Testis (tissue), 3 donors: ENCODE measurements around the gene GRID1. TPM values are rescaled to one million over a fixed set of nuclear protein-coding genes. Genes with fewer than 3 reads are reported as not detected.

Experiments
- DNase-seq: peaks from one replicate; pipeline ENCODE4 v3.0.0-alpha.2; 2019
- H3K27ac ChIP-seq, 2 donors: fragments of 200-600 bp; sonication (generic); one replicate each; pipeline ENCODE4 v1.5.1; 2019
- H3K27me3 ChIP-seq: fragments of 200-600 bp; sonication (generic); one replicate; pipeline ENCODE4 v1.5.1; 2019
- H3K36me3 ChIP-seq: fragments of 200-600 bp; sonication (generic); one replicate; pipeline ENCODE4 v1.5.1; 2017; ENCODE audit warnings: low read depth; ENCODE audit errors: missing control alignments
- H3K4me1 ChIP-seq: fragments of 200-600 bp; sonication (generic); one replicate; pipeline ENCODE4 v1.5.1; 2019
- H3K4me3 ChIP-seq, 2 donors: fragments of 200-600 bp; sonication (generic); one replicate each; pipeline ENCODE4 v1.5.1; 2017 to 2019
- H3K9me3 ChIP-seq: fragments of 200-600 bp; sonication (generic); one replicate; pipeline ENCODE4 v1.5.1; 2017
- POLR2A ChIP-seq: fragments of 450-650 bp; IDR thresholded peaks from one replicate; pipeline ENCODE4 v1.6.1; 2017; ENCODE audit warnings: antibody characterized with exemption, mild to moderate bottlenecking, moderate library complexity
- WGBS, 2 donors: methylation state at CpG; one replicate each; pipeline ENCODE4 v1.1.5; 2018; 5-methylcytosine and 5-hydroxymethylcytosine counted together
- intact Hi-C: fragments of 100-400 bp; cut with DNase I; formaldehyde crosslinking; loops from one replicate; pipeline ENCODE4 v1.15.1; 2023; ENCODE audit warnings: low total_unique reads
- polyA plus RNA-seq: library from polyadenylated mRNA; stranded (reverse); fragments of 350-450 nt; fragmentation: Illumina TruSeq; extraction: RNeasy Lipid Tissue Mini Kit (QIAGEN cat#74804); gene quantifications from one replicate; pipeline ENCODE4 v1.2.3, GENCODE V29; 2014; ENCODE audit warnings: low read depth, low replicate concordance; ENCODE audit not compliant: insufficient read depth
- total RNA-seq, 2 donors: library from RNA; depleted of rRNA; stranded (reverse); fragments of >200 nt; gene quantifications; one replicate each; pipeline ENCODE4 v1.2.3, GENCODE V29; 2016
- TF ChIP-seq, protein P1 (sequence below), 3 experiments: fragments of 450-650 bp in 2 of 3; fragments of 200-600 bp in 1 of 3; sonication (generic) in 1 of 3; IDR thresholded peaks; one replicate each; pipeline ENCODE4 v1.5.1; 2016 to 2019; ENCODE audit warnings: antibody characterized with exemption in 3 of 3, mild to moderate bottlenecking in 2 of 3, moderate library complexity in 1 of 3

The GRID1 gene
- total and polyA plus RNA-seq, 3 donors from 2014 or later = 7.4 to 16.7 (median 8.1) TPM

DNA sequence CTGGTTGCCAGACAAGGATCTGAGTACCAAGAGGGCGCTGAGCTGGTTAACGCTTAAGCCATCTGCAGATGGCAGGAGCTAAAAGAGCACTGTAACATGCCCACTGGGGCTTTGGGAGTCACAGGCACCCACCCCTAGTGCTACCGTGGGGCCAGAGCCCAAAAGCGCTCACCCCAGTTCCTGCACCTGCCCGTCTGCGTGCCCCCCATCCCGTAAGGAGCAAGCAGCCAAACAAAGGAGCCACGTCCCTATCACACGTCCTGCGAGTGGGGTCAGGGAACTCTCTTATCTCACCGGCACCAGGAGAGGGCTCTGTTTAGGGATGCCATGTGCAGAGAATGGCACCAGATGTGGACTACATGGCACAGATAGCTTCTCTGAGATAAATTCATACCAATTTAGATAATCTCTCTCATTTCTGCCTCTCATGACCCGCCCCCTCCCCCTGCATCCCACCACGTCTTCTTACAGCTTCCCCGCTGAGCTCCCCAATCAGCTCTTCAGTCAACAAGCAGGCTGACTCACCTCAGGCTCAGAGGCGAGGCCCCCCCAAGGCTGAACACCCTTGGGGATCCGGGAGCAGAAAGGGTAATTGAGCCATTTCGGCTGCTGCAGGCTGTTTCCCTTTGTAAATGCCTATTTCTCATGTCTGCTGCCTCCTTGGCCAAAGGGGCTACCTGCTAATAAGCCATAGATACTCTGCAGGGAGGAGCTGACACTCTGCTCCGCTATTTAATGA, 235.7 kb downstream of the GRID1 start:
- no peak for DNase-seq
- no peaks in the 10 kb centered on the region for H3K36me3 ChIP-seq
- H3K27me3 ChIP-seq = no peaks in the 10 kb centered on the region
- no peak overlapping the region for H3K27ac ChIP-seq
- WGBS, 2 donors = 90 to 93% methylated on average over 18 of the region's 18 CpGs
- H3K4me1 ChIP-seq = no peaks in the 10 kb centered on the region
- intact Hi-C loops = no loop called here
- TF ChIP-seq, protein P1, sequence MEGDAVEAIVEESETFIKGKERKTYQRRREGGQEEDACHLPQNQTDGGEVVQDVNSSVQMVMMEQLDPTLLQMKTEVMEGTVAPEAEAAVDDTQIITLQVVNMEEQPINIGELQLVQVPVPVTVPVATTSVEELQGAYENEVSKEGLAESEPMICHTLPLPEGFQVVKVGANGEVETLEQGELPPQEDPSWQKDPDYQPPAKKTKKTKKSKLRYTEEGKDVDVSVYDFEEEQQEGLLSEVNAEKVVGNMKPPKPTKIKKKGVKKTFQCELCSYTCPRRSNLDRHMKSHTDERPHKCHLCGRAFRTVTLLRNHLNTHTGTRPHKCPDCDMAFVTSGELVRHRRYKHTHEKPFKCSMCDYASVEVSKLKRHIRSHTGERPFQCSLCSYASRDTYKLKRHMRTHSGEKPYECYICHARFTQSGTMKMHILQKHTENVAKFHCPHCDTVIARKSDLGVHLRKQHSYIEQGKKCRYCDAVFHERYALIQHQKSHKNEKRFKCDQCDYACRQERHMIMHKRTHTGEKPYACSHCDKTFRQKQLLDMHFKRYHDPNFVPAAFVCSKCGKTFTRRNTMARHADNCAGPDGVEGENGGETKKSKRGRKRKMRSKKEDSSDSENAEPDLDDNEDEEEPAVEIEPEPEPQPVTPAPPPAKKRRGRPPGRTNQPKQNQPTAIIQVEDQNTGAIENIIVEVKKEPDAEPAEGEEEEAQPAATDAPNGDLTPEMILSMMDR (IDR thresholded peaks at IDR 0.05) = no peak
- TF ChIP-seq POLR2A = no peak
- H3K9me3 ChIP-seq = no peaks in the 10 kb centered on the region
- H3K4me3 ChIP-seq = no peak overlapping the region

- intact Hi-C loops = no loop called here
- TF ChIP-seq POLR2A = no peak
- TF ChIP-seq, protein P1 (IDR thresholded peaks at IDR 0.05) = no peak
- Histone ChIP-seq H3K27me3 (no peaks in the 10 kb centered on the region), H3K9me3 (no peaks in the 10 kb centered on the region), H3K4me1 (no peaks in the 10 kb centered on the region), H3K36me3 (no peaks in the 10 kb centered on the region), H3K27ac (no peak overlapping the region), H3K4me3 (no peak overlapping the region)
- DNase-seq = no peak
Measured at GRCh38 chr10:86130041-86130440, 236.6 kb downstream of the GRID1 start.

DNA sequence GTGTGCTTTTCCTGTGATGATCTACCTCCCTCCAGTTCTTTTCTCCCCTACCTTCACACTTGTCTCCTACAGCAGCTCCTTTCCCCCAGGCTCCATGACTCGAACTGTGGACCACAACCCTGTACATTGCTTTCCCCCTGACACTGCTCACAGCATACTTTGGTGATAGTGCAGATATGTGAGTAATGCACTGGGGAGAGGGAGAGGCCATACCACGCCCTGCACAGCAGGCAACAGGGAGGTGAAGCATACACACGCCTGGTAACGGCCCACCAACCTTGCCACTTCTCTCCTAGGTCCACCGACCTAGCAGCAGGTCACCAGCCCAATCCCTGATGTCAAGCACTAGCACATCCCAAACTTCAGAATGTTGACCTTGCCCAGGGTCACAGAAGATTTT, 238.2 kb downstream of the GRID1 start:
- intact Hi-C loops = no loop called here
- no peaks in the 10 kb centered on the region for H3K27me3 ChIP-seq
- TF ChIP-seq, protein P1 (IDR thresholded peaks at IDR 0.05) = no peak
- no peak for TF ChIP-seq POLR2A
- no peaks in the 10 kb centered on the region for H3K4me1 ChIP-seq
- no peak overlapping the region for H3K27ac ChIP-seq
- no peaks in the 10 kb centered on the region for H3K9me3 ChIP-seq
- no peak overlapping the region for H3K4me3 ChIP-seq
- WGBS, 2 donors = 80 to 89% methylated on average over 5 of the region's 5 CpGs
- H3K36me3 ChIP-seq = no peaks in the 10 kb centered on the region
- no peak for DNase-seq

GRCh38 chr10:86127274-86127819, 239.2 kb downstream of the GRID1 start:
- Histone ChIP-seq H3K27ac (no peak overlapping the region), H3K9me3 (no peaks in the 10 kb centered on the region), H3K27me3 (no peaks in the 10 kb centered on the region), H3K36me3 (no peaks in the 10 kb centered on the region), H3K4me1 (no peaks in the 10 kb centered on the region), H3K4me3 (no peak overlapping the region)
- TF ChIP-seq POLR2A = no peak
- TF ChIP-seq, protein P1 (IDR thresholded peaks at IDR 0.05) = no peak
- 70 to 86% methylated on average over 5 to 8 of the region's 8 CpGs for WGBS, 2 donors
- DNase-seq = no peak
- intact Hi-C loops = no loop called here

- TF ChIP-seq POLR2A = no peak
- TF ChIP-seq, protein P1 (IDR thresholded peaks at IDR 0.05) = no peak
- Histone ChIP-seq H3K27ac (no peak overlapping the region), H3K9me3 (no peaks in the 10 kb centered on the region), H3K4me1 (no peaks in the 10 kb centered on the region), H3K27me3 (no peaks in the 10 kb centered on the region), H3K36me3 (no peaks in the 10 kb centered on the region), H3K4me3 (no peak overlapping the region)
- intact Hi-C loops = no loop called here
- 92 to 95% methylated on average over 4 of the region's 4 CpGs for WGBS, 2 donors
- no peak for DNase-seq
Measured at GRCh38 chr10:86124734-86125133, 241.9 kb downstream of the GRID1 start.
